ENCODE measurements around the gene HOXA10.

The HOXA10 gene

GRCh38 chr7:27157702-27158431, 16.3 kb downstream of the HOXA10 start:
- DNase-seq (ENCODE audit: low read depth in 3 of 3, low spot score in 1 of 3) = no peak

GRCh38 chr7:27156916-27157701, 17.0 kb downstream of the HOXA10 start:
- no peak for DNase-seq (ENCODE audit: low read depth in 3 of 3, low spot score in 1 of 3)

GRCh38 chr7:27156508-27156898, 17.6 kb downstream of the HOXA10 start, which contains the start of gene HOXA7:
Gene HOXA7, minus strand, starts transcription at chr7:27156675. Its CDS starts 130 bp downstream, at chr7:27156545.
- no peak for DNase-seq (ENCODE audit: low read depth in 3 of 3, low spot score in 1 of 3)

- no peak for DNase-seq (ENCODE audit: low read depth in 3 of 3, low spot score in 1 of 3)
Observed at GRCh38 chr7:27155816-27156507, 18.2 kb downstream of the HOXA10 start.

GRCh38 chr7:27154901-27155815, 19.0 kb downstream of the HOXA10 start:
- peak in 1 of 3 donors; percentile 31 for DNase-seq (ENCODE audit: low read depth in 3 of 3, low spot score in 1 of 3)

- DNase-seq (ENCODE audit: low read depth in 3 of 3, low spot score in 1 of 3) = no peak
Observed at GRCh38 chr7:27154369-27154768, 19.8 kb downstream of the HOXA10 start.

GRCh38 chr7:27153526-27153925, 20.6 kb downstream of the HOXA10 start:
- DNase-seq (ENCODE audit: low read depth in 3 of 3, low spot score in 1 of 3) = no peak

GRCh38 chr7:27152816-27153442, 21.2 kb downstream of the HOXA10 start:
- DNase-seq (ENCODE audit: low read depth in 3 of 3, low spot score in 1 of 3) = no peak

GRCh38 chr7:27151931-27152815, 21.9 kb downstream of the HOXA10 start, which contains the start of gene HOXA3:
Gene HOXA3, minus strand, starts transcription at chr7:27152583. Its CDS starts 41,943 bp downstream, at chr7:27110640.
- no peak for DNase-seq (ENCODE audit: low read depth in 3 of 3, low spot score in 1 of 3)

GRCh38 chr7:27151341-27151930, 22.7 kb downstream of the HOXA10 start:
- DNase-seq (ENCODE audit: low read depth in 3 of 3, low spot score in 1 of 3) = no peak

- peak in 1 of 3 donors; percentile 56 for DNase-seq (ENCODE audit: low read depth in 3 of 3, low spot score in 1 of 3)
Observed at GRCh38 chr7:27150568-27151340, 23.4 kb downstream of the HOXA10 start.

- DNase-seq (ENCODE audit: low read depth in 3 of 3, low spot score in 1 of 3) = no peak
Observed at GRCh38 chr7:27149842-27150567, 24.1 kb downstream of the HOXA10 start.

- DNase-seq (ENCODE audit: low read depth in 3 of 3, low spot score in 1 of 3) = no peak
Observed at GRCh38 chr7:27148756-27149641, 25.1 kb downstream of the HOXA10 start.

GRCh38 chr7:27148031-27148755, 25.9 kb downstream of the HOXA10 start:
- no peak for DNase-seq (ENCODE audit: low read depth in 3 of 3, low spot score in 1 of 3)

GRCh38 chr7:27147199-27148030, 26.7 kb downstream of the HOXA10 start, which contains the start of gene HOXA6:
Gene HOXA6, minus strand, starts transcription at chr7:27147774. Its CDS starts 25 bp downstream, at chr7:27147749.
- DNase-seq (ENCODE audit: low read depth in 3 of 3, low spot score in 1 of 3) = no peak

Measured in stimulated activated CD4-positive, alpha-beta T cell treated with anti-CD3 and anti-CD28 coated beads, TNF-alpha, amount 100 ng/mL, for 1 hour (primary cell).